ENCODE results near the gene CES2. TPM values are rescaled to one million over a fixed set of nuclear protein-coding genes. Genes with fewer than 3 reads are reported as not detected.

CES2 gene
- total RNA-seq, 1 experiment from 2014 or later, result 37.6 TPM

DNA sequence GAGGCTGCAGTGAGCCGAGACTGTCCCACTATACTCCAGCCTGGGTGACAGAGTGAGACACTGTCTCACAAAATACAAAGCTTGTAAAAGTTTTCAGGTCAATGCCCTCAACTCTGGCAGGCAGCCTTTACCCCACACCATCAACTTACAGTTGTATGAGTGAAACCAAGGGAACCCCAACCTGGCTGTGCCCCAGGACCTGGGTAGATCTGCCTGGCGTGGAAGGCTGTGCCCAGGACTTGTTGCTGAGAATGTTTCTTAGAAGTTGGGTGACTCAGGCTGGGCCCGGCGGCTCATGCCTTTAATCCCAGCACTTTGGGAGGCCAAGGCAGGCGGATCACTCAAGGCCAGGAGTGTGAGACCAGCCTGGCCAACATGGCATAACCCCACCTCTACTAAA lies 33.5 kb downstream of the CES2 start:
- Histone ChIP-seq H3K36me3 (ENCODE audit: insufficient read depth, low read length, poor library complexity, severe bottlenecking) (no peaks in the 10 kb centered on the region), H3K4me1 (ENCODE audit: insufficient read depth, low read length, poor library complexity, severe bottlenecking) (no peaks in the 10 kb centered on the region), H3K27ac (ENCODE audit: low read depth, low read length, poor library complexity, severe bottlenecking) (no peak overlapping the region), H3K4me3 (ENCODE audit: low read depth, low read length, poor library complexity, severe bottlenecking) (no peak overlapping the region), H3K9me3 (ENCODE audit: low read depth, low read length, poor library complexity, severe bottlenecking) (no peaks in the 10 kb centered on the region), H3K27me3 (replicated peaks; ENCODE audit: insufficient read depth, low read depth, low read length, poor library complexity) (no peaks in the 10 kb centered on the region)
- intact Hi-C loops (cut with micrococcal nuclease; ENCODE audit: unreplicated experiment), result no loop called here
- no peak for TF ChIP-seq EZH2 (IDR thresholded peaks at IDR 0.05; ENCODE audit: borderline replicate concordance, low read depth, low read length, poor library complexity, severe bottlenecking)
- TF ChIP-seq, protein P1, sequence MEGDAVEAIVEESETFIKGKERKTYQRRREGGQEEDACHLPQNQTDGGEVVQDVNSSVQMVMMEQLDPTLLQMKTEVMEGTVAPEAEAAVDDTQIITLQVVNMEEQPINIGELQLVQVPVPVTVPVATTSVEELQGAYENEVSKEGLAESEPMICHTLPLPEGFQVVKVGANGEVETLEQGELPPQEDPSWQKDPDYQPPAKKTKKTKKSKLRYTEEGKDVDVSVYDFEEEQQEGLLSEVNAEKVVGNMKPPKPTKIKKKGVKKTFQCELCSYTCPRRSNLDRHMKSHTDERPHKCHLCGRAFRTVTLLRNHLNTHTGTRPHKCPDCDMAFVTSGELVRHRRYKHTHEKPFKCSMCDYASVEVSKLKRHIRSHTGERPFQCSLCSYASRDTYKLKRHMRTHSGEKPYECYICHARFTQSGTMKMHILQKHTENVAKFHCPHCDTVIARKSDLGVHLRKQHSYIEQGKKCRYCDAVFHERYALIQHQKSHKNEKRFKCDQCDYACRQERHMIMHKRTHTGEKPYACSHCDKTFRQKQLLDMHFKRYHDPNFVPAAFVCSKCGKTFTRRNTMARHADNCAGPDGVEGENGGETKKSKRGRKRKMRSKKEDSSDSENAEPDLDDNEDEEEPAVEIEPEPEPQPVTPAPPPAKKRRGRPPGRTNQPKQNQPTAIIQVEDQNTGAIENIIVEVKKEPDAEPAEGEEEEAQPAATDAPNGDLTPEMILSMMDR (conservative IDR thresholded peaks at IDR 0.05; ENCODE audit: low read depth, low read length), result no peak
- no TSS peak for BruUV-seq (replicated peaks)
- no peak for DNase-seq (ENCODE audit: low spot score)
- POLR2A ChIA-PET (ENCODE audit: low non-redundant PET), result no interaction called here
- CTCF ChIA-PET, result no interaction called here

DNA sequence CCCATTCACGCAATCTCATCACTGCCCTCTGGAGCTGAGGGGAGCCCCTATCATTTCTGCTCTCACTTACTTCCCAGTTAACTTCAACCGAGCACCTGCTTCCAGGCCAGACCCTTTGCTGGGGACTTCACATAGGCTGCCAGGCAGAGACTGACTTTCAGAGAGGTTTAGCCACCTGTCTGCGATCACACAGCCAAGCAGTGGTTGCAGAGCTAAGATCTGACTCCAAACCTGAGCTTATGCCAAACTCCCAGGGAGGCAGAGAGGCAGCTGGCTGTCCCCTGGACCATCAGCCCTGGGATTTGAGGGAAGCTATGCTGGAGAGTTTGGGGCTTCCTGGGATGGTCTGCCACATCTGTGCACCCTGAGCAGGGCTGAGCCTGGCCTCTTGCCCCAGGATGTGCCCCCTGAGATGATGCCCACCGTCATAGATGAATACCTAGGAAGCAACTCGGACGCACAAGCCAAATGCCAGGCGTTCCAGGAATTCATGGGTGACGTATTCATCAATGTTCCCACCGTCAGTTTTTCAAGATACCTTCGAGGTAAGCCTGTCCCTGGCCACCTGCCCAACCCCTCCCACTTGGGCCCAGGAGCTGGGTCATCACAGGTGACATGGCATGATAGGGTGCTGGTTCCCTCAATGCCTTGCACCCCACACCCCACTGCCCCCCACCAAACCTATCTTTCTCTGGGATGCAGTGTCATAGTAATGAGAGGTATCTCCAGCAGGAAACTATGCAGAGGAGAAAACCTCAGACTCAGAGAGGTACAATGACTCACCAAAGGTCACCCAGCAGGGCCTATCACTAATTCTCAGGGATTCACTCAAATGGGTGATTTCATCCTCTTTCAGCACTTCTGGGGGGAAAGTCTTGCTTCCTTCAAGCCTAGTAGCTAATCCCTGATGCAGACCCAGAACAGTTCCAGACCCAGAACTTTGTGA lies 35.7 kb downstream of the CES2 start:
- ChIA-PET POLR2A (ENCODE audit: low non-redundant PET) (interaction anchor here (0.5 kb wide), 1 partner anchor 124 kb away, joined by 8 read pairs; no protein-coding TSS in a partner anchor), CTCF (interaction anchor here (0.8 kb wide), 1 partner anchor 8 kb away, joined by 10 read pairs; no protein-coding TSS in a partner anchor)
- BruUV-seq (replicated peaks), result no TSS peak
- Histone ChIP-seq H3K36me3 (ENCODE audit: insufficient read depth, low read length, poor library complexity, severe bottlenecking) (no peaks in the 10 kb centered on the region), H3K4me3 (ENCODE audit: low read depth, low read length, poor library complexity, severe bottlenecking) (no peak overlapping the region), H3K4me1 (ENCODE audit: insufficient read depth, low read length, poor library complexity, severe bottlenecking) (no peaks in the 10 kb centered on the region), H3K27ac (ENCODE audit: low read depth, low read length, poor library complexity, severe bottlenecking) (no peak overlapping the region), H3K9me3 (ENCODE audit: low read depth, low read length, poor library complexity, severe bottlenecking) (no peaks in the 10 kb centered on the region), H3K27me3 (replicated peaks; ENCODE audit: insufficient read depth, low read depth, low read length, poor library complexity) (no peaks in the 10 kb centered on the region)
- no peak for DNase-seq (ENCODE audit: low spot score)
- intact Hi-C loops (cut with micrococcal nuclease; ENCODE audit: unreplicated experiment), result no loop called here
- TF ChIP-seq, protein P1 (conservative IDR thresholded peaks at IDR 0.05; ENCODE audit: low read depth, low read length), result no peak
- TF ChIP-seq EZH2 (IDR thresholded peaks at IDR 0.05; ENCODE audit: borderline replicate concordance, low read depth, low read length, poor library complexity, severe bottlenecking), result no peak

DNA sequence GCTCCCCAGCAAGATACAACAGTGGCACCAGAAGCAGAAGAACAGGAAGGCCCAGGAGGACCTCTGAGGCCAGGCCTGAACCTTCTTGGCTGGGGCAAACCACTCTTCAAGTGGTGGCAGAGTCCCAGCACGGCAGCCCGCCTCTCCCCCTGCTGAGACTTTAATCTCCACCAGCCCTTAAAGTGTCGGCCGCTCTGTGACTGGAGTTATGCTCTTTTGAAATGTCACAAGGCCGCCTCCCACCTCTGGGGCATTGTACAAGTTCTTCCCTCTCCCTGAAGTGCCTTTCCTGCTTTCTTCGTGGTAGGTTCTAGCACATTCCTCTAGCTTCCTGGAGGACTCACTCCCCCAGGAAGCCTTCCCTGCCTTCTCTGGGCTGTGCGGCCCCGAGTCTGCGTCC lies 37.7 kb downstream of the CES2 start:
- BruUV-seq (replicated peaks), result no TSS peak
- ChIA-PET CTCF (no interaction called here), POLR2A (ENCODE audit: low non-redundant PET) (no interaction called here)
- Histone ChIP-seq H3K36me3 (ENCODE audit: insufficient read depth, low read length, poor library complexity, severe bottlenecking) (no peaks in the 10 kb centered on the region), H3K9me3 (ENCODE audit: low read depth, low read length, poor library complexity, severe bottlenecking) (no peaks in the 10 kb centered on the region), H3K4me3 (ENCODE audit: low read depth, low read length, poor library complexity, severe bottlenecking) (no peak overlapping the region), H3K27me3 (replicated peaks; ENCODE audit: insufficient read depth, low read depth, low read length, poor library complexity) (no peaks in the 10 kb centered on the region), H3K4me1 (ENCODE audit: insufficient read depth, low read length, poor library complexity, severe bottlenecking) (no peaks in the 10 kb centered on the region), H3K27ac (ENCODE audit: low read depth, low read length, poor library complexity, severe bottlenecking) (peak overlapping the region; percentile 60)
- DNase-seq (ENCODE audit: low spot score), result peak; percentile 69
- TF ChIP-seq, protein P1 (conservative IDR thresholded peaks at IDR 0.05; ENCODE audit: low read depth, low read length), result no peak
- TF ChIP-seq EZH2 (IDR thresholded peaks at IDR 0.05; ENCODE audit: borderline replicate concordance, low read depth, low read length, poor library complexity, severe bottlenecking), result no peak
- intact Hi-C loops (cut with micrococcal nuclease; ENCODE audit: unreplicated experiment), result no loop called here

All from A673 (cell line).